IPS-NIHi7 (cell line): Measurements from ENCODE around the gene FAM24B.
"Not testable (repeated sequence)": the region's sequence is repeated elsewhere in the genome, so short reads cannot be mapped to it uniquely, and the experiment has no call there.

ENCODE experiments used
- DNase-seq: peaks from one replicate; pipeline ENCODE4 v3.0.0; 2012; ENCODE audit warnings: mixed read lengths; ENCODE audit errors: extremely low spot score

The FAM24B gene

GRCh38 chr10:122858042-122858441 lies 21.3 kb downstream of the FAM24B start:
- DNase-seq, result not testable (repeated sequence)

- no peak for DNase-seq
These were observed 22.5 kb downstream of the FAM24B start for GRCh38 chr10:122856902-122857301.

DNA sequence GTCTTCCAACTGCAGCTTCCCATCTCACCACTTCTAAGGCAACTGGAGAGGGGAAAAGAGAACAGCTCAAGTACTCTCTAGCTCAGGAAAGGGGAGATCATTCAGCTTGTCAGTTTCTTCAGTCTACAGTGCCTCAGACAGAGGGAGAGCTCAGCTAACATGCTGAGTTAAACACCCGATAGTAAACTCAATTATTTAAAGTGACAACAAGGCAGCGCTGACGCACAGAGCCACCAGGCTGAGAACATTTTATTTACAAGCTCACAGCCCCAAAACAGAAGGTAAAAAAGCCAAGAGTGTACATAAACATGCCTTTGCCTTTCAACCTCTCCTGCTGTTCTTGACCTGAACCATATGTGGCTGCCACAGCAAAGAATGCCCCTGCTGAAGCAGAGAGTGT lies 23.6 kb downstream of the FAM24B start:
- no peak for DNase-seq

- DNase-seq, result no peak
These were observed 24.7 kb downstream of the FAM24B start for GRCh38 chr10:122854648-122855047.

- DNase-seq, result no peak
These were observed 25.6 kb downstream of the FAM24B start for GRCh38 chr10:122853665-122854313.

DNA sequence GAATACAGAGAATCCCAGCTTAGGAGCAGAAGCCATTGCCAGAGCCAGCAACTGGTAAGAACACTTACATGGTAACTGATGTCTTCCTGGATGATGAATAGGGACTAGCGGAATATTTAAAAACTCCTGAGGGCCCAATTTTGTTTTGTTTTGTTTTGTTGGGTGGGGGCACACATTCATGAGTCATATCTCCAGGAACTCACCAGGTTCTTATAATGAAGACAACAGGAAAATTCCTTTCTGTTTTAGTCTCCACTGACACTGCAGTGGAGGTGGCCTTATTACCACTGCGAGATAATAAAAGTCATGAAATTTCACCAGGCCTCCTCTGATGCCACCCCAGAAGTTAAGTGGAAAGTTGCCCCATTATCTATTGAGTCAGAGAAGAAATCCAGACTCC lies 27.1 kb downstream of the FAM24B start:
- DNase-seq, result no peak

DNA sequence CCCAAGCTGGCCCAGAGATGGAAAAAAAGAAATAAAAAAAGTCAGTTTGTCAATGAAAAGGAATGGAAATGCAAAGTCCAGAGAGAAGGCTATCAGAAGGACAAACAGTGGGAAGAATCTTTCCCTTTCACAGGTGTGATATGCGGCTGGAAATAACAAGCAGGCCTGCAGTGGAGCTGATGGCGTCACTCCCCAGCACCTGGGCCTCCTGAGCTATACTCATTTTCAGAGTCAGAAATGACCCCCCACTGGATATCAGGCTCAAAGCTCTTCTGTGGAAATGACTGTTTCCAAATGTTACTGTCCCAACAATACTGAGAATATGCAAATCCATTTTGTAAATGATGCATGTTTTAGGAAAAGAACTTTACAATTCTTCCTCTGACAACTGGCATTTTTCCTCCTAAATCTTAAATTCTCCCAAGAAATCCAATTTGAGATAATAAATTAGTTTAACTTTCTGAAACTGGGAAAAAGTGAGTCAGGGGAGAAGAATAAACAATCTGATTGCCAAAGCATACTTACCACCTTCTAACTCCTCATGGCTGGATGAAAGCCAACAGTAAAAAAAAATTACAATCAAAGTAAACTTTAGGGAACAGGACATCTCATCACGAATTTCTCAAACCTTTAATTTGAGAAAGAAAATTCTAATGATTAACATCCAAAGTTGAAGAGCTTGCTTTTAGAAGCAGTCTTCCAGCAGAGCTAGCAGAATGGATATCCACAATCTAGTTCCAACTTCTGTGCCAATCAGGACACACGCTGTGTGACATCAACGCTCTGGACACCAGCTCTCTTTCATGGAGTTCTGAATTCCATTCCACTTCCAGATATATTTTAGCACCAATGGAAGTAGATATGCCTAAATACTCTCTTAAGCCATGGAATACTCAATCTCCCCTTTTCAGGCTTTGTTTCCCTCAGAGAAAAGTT lies 28.4 kb downstream of the FAM24B start:
- no peak for DNase-seq

DNA sequence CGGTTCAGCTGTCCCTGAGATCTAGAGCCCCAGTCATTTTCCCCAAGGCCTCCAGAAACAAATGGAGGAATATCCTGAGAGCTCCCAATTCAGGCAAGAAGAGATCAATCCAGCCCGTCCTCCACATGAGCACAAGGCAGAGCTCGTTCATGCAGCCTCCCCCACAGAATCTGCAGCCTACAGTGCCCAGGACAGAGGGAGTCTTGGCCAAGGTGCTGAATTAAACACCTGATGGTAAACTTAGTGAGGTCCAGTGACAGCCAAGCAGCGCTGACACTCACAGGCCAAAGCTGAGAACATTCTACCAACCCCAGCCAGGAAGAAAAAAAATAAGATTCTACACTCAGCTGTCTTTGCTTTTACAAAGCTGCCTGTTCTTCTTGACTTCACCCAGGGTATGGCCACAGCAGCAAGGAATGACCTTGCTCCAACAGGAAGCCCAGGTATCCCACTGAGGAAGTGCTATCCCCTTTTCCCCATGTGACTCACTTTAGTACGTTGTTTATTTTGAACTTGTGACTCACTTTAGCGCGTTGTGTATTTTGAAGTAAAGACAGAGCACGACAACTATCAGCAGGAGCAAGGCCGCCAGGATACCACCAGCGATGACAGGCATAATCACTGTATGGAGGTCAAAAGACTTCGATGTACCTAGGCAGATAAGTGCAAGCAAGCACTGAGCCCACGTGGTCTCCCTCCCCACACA lies 29.3 kb downstream of the FAM24B start:
- no peak for DNase-seq

DNA sequence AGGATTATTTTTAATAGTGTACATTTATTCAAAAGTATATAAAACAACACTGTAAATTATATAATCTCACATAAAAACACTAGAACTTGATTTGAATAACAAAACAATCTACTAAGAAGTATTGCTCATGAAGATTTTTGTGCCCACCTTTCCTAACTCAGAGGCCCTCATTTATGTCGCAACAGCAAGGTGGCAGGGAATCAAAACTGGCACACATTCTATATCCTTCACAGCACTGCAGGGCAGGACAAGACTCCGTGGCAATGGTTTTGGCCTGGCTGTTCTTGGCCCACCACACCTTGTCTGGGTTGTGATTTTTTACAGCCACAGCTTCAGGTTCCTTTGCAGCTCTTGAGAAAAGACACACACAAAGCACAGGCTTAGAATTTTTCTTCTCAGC lies 30.3 kb downstream of the FAM24B start:
- DNase-seq, result no peak

- DNase-seq, result no peak
These were observed 31.4 kb downstream of the FAM24B start for GRCh38 chr10:122847782-122848604.

- DNase-seq, result peak; percentile 44
These were observed 33.5 kb downstream of the FAM24B start, which contains the start of gene CUZD1 for GRCh38 chr10:122845783-122846332. Gene CUZD1, minus strand, starts transcription at chr10:122845857. Its CDS starts 14 bp downstream, at chr10:122845843.

GRCh38 chr10:122844146-122844545 lies 35.2 kb downstream of the FAM24B start:
- DNase-seq, result no peak

- no peak for DNase-seq
These were observed 37.8 kb downstream of the FAM24B start for GRCh38 chr10:122841569-122841968.

GRCh38 chr10:122839505-122839904 lies 39.9 kb downstream of the FAM24B start:
- no peak for DNase-seq

DNA sequence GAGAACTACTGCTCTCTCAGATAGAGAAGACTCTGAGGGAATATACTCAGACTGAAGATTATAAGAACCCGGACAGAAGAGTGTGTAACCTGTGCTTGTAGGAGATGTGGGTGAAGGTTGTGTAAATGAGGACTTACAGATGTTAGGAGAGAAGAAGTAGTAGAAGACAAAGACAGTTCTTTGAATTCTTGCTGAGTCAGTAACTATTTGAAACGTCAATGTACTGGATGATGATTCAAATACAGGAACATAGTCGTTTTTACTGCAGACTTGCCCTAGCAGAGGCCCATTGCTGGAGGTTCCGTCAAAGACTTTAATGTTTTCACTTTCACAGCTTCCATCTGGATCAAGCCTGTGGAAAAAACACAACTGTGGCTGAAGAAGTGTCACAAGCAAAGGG lies 40.5 kb downstream of the FAM24B start:
- no peak for DNase-seq

- DNase-seq, result no peak
These were observed 43.5 kb downstream of the FAM24B start for GRCh38 chr10:122835908-122836307.

DNA sequence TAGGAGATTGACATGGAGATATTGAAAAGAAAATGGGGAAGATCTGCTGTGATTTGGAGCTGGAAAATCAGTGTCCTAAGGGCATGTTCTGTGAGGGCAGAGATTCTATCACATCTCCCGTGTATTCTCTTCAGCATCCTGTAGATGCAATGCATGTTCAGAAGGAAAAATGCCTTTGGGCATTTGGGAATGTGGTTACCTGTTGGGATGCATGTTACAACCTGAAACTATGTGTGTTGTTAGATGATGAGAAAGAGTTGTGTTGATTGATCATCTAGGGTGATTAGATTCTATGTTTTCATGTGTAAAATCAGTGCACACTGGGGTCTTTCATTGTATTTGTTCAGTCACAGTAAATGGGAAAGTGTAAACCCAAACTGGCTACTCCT lies 48.4 kb downstream of the FAM24B start:
- DNase-seq, result no peak

GRCh38 chr10:122830273-122830964 lies 49.0 kb downstream of the FAM24B start:
- no peak for DNase-seq

DNA sequence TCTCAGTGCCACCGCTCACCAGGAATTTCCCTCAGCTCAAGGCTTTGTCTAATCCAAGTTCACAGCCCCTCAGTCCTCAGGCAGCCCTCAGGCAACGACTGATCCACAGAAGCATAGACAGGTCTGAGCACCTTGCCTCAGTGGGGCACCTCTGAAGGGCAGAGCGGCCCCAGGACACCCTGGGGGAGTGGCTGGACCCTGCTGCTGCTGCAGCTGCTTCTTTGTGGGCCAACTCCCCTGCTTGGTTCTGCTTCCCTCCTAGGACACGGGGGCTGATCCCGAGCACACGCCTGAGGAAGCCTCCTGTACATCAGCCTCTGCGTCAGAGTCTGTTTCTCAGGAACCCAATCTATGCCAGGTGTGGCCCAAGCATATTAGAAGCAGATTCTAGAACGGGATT lies 49.9 kb downstream of the FAM24B start:
- no peak for DNase-seq

GRCh38 chr10:122828716-122829255 lies 50.6 kb downstream of the FAM24B start:
- DNase-seq, result no peak
